ENCODE data around the gene CELF1. TPM values are rescaled to one million over a fixed set of nuclear protein-coding genes. Genes with fewer than 3 reads are reported as not detected.

CELF1 gene
- total and polyA plus RNA-seq, 2 of the 4 experiments (the other 2 are of a cell fraction), result 63.3 to 135 TPM

DNA sequence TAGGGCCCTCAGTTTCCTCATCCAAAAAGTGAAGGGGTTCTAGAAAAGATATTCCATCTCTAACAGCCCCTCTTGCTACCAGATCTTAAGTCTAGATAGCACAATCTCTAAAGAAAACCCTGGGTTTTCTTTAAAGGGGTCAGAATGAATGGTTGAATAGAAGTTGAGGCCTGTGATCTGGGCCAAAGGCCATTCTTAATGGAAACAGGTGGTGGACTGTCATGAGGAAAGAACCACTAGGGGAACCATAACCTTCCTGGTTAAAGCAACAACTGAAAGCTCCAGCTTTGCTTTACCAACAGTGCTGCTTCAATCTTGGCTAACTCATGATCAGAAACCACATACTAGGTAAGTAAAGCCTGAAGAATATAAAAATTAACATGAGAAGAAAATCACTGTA lies 1.8 kb downstream of the CELF1 start:
- H3K9ac ChIP-seq (ENCODE audit: low read depth, low read length), result no peak overlapping the region
- ChIA-PET CTCF (interaction anchor here (0.6 to 1.9 kb wide), 3 partner anchors 21 to 68 kb away, joined by 3 to 7 read pairs (median 4); no protein-coding TSS in a partner anchor), POLR2A (ENCODE audit: unreplicated experiment) (no interaction called here)
- no peak overlapping the region for H3K4ac ChIP-seq (ENCODE audit: low read depth, low read length)
- no peak overlapping the region for H2BK5ac ChIP-seq (ENCODE audit: low read depth, low read length, poor library complexity, severe bottlenecking)
- dilution Hi-C loops (cut with HindIII; ENCODE audit: low sequenced_read_pairs, unreplicated experiment), result no loop called here
- H3K23ac ChIP-seq (ENCODE audit: low read depth, low read length), result no peak overlapping the region
- no peak overlapping the region for H2BK15ac ChIP-seq (ENCODE audit: low read depth, low read length)
- peaks cover 6% of the 10 kb centered on the region for H3K9me1 ChIP-seq (ENCODE audit: insufficient read depth, low read length)
- H2AFZ ChIP-seq (replicated peaks; ENCODE audit: low read length, poor library complexity), result no peak overlapping the region
- no peak overlapping the region for H2BK20ac ChIP-seq (ENCODE audit: low read depth, low read length)
- H3K79me1 ChIP-seq (ENCODE audit: low read depth in 1 of 2, low read length in 2 of 2), result peaks cover 0 to 48% of the 10 kb centered on the region in 2 experiments; a peak in 2 of 4 replicates
- BruUV-seq (replicated peaks), result TSS peak; percentile 25
- no peak overlapping the region for H3K18ac ChIP-seq (ENCODE audit: low read depth, low read length)
- ATAC-seq (ENCODE audit: low read depth), result no peak
- no peak overlapping the region for H4K91ac ChIP-seq (ENCODE audit: insufficient read depth, low read depth, low read length)
- peak overlapping the region; percentile 100 for H3K4me2 ChIP-seq (ENCODE audit: low read depth, low read length)
- no peak overlapping the region for H4K8ac ChIP-seq (ENCODE audit: low read depth in 2 of 2, low read length in 2 of 2)
- no peak overlapping the region for H3K27ac ChIP-seq (ENCODE audit: insufficient read depth, low read length)
- peaks cover 63% of the 10 kb centered on the region for H4K20me1 ChIP-seq (ENCODE audit: insufficient read depth, low read length)
- H3K27me3 ChIP-seq (ENCODE audit: control insufficient read depth, insufficient read depth, low read length), result no peaks in the 10 kb centered on the region
- in situ Hi-C loops (cut with MboI; ENCODE audit: low sequenced_read_pairs), result no loop called here
- H3K4me3 ChIP-seq (ENCODE audit: insufficient read depth, low read depth, low read length), result no peak overlapping the region
- no peak for TF ChIP-seq POLR2A (IDR thresholded peaks at IDR 0.05; ENCODE audit: low read depth, low read length)
- TF ChIP-seq FOS (IDR thresholded peaks at IDR 0.05; ENCODE audit: low read depth, low read length), result no peak
- TF ChIP-seq, protein P1, sequence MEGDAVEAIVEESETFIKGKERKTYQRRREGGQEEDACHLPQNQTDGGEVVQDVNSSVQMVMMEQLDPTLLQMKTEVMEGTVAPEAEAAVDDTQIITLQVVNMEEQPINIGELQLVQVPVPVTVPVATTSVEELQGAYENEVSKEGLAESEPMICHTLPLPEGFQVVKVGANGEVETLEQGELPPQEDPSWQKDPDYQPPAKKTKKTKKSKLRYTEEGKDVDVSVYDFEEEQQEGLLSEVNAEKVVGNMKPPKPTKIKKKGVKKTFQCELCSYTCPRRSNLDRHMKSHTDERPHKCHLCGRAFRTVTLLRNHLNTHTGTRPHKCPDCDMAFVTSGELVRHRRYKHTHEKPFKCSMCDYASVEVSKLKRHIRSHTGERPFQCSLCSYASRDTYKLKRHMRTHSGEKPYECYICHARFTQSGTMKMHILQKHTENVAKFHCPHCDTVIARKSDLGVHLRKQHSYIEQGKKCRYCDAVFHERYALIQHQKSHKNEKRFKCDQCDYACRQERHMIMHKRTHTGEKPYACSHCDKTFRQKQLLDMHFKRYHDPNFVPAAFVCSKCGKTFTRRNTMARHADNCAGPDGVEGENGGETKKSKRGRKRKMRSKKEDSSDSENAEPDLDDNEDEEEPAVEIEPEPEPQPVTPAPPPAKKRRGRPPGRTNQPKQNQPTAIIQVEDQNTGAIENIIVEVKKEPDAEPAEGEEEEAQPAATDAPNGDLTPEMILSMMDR (conservative IDR thresholded peaks at IDR 0.05; ENCODE audit: low read depth, low read length), result peak; percentile 32; the same call in 1 of the 2 replicates
- no peak for TF ChIP-seq MXI1 (IDR thresholded peaks at IDR 0.05; ENCODE audit: borderline replicate concordance, low read depth, low read length)
- TF ChIP-seq SMC3 (IDR thresholded peaks at IDR 0.05; ENCODE audit: low read depth, low read length), result peak; percentile 17; the same call in 1 of the 2 replicates
- TF ChIP-seq RAD21 (IDR thresholded peaks at IDR 0.05; ENCODE audit: low read length), result peak; percentile 43
- TF ChIP-seq MAFK (IDR thresholded peaks at IDR 0.05; ENCODE audit: low read depth, low read length), result no peak
- peak; percentile 48 for DNase-seq
- H3K9me3 ChIP-seq (ENCODE audit: control insufficient read depth, insufficient read depth, low read length), result no peaks in the 10 kb centered on the region
- H3K56ac ChIP-seq (ENCODE audit: extremely low read depth, insufficient read depth, low read length), result no peak overlapping the region
- no peak overlapping the region for H3K14ac ChIP-seq (replicated peaks; ENCODE audit: low read depth, low read length)
- peaks cover 3% of the 10 kb centered on the region for H3K4me1 ChIP-seq (ENCODE audit: control insufficient read depth, insufficient read depth, low read length)
- no peaks in the 10 kb centered on the region for H3K36me3 ChIP-seq (ENCODE audit: control insufficient read depth, insufficient read depth, low read length)
- H2AK5ac ChIP-seq (ENCODE audit: low read depth, low read length), result no peak overlapping the region
- H2BK120ac ChIP-seq (ENCODE audit: low read depth, low read length), result no peak overlapping the region
- no peak overlapping the region for H2AK9ac ChIP-seq (replicated peaks; ENCODE audit: low read depth, low read length, poor library complexity)
- H4K5ac ChIP-seq (ENCODE audit: low read depth, low read length), result no peak overlapping the region
- intact Hi-C loops (cut with micrococcal nuclease), result no loop called here

All from IMR-90 (cell line).